Esophagus muscularis mucosa (tissue), 4 donors: ENCODE data around the gene CMTM8.

Experiments used
- EP300 ChIP-seq: sonication (generic); formaldehyde crosslinking; IDR thresholded peaks from one replicate; pipeline ENCODE4 v1.6.1; 2017; ENCODE audit warnings: antibody characterized with exemption
- POLR2A ChIP-seq: fragments of 450-650 bp; IDR thresholded peaks from one replicate; pipeline ENCODE4 v1.6.1; 2017; ENCODE audit warnings: antibody characterized with exemption, moderate library complexity, mild to moderate bottlenecking, low read depth
- POLR2AphosphoS5 ChIP-seq, 2 donors: sonication (generic); formaldehyde crosslinking; IDR thresholded peaks; one replicate each; pipeline ENCODE4 v1.6.1; 2017; ENCODE audit warnings: antibody characterized with exemption in 2 of 2
- TF ChIP-seq, protein P1 (sequence below), 3 experiments: fragments of 200-600 bp in 2 of 3; fragments of 450-650 bp in 1 of 3; sonication (generic) in 2 of 3; IDR thresholded peaks; one replicate each; pipeline ENCODE4 v1.5.1; 2017 to 2019; ENCODE audit warnings: antibody characterized with exemption in 3 of 3, mild to moderate bottlenecking in 2 of 3, moderate library complexity in 1 of 3

DNA sequence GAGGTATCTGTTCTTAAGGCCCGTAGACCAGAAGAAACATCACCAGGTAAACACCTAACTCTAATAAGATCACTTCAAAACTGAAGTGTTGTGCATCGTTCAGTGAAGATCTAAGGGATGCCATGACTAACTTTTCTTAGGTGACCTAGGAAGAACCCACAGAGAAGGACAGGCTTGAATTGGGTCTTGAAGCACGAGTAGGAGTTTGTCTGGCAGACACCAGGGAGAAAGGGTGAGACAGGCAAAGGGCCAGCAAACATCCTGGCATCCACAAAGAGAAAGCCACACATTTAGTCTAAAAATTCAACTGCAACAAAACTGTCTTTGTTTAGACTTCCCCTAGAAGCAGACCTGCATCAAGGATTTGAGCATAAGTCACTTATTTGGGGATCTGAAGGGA is 15.5 kb upstream of the CMTM8 start:
- TF ChIP-seq, protein P1, sequence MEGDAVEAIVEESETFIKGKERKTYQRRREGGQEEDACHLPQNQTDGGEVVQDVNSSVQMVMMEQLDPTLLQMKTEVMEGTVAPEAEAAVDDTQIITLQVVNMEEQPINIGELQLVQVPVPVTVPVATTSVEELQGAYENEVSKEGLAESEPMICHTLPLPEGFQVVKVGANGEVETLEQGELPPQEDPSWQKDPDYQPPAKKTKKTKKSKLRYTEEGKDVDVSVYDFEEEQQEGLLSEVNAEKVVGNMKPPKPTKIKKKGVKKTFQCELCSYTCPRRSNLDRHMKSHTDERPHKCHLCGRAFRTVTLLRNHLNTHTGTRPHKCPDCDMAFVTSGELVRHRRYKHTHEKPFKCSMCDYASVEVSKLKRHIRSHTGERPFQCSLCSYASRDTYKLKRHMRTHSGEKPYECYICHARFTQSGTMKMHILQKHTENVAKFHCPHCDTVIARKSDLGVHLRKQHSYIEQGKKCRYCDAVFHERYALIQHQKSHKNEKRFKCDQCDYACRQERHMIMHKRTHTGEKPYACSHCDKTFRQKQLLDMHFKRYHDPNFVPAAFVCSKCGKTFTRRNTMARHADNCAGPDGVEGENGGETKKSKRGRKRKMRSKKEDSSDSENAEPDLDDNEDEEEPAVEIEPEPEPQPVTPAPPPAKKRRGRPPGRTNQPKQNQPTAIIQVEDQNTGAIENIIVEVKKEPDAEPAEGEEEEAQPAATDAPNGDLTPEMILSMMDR (IDR thresholded peaks at IDR 0.05), result no peak
- TF ChIP-seq EP300 (no peak), POLR2A (no peak), POLR2AphosphoS5 (IDR thresholded peaks at IDR 0.05) (no peak)
